Neural crest cell (in vitro differentiated cells): ENCODE results near the gene TP53BP2. TPM values are rescaled to one million over a fixed set of nuclear protein-coding genes. Genes with fewer than 3 reads are reported as not detected.

Experiments
- DNase-seq: peaks from one replicate; pipeline ENCODE4 v3.0.0; 2021; ENCODE audit warnings: low read depth, mixed read lengths, low spot score
- H3K27ac Mint-ChIP-seq: one replicate; pipeline ENCODE4 v1.8.0; 2021; ENCODE audit warnings: mild to moderate bottlenecking, mixed read lengths; ENCODE audit not compliant: unreplicated experiment
- H3K27me3 Mint-ChIP-seq: 2 replicates; pipeline ENCODE4 v1.8.0; 2021; ENCODE audit warnings: low read depth, mild to moderate bottlenecking, mixed read lengths
- H3K36me3 Mint-ChIP-seq: 2 replicates; pipeline ENCODE4 v1.8.0; 2021; ENCODE audit warnings: low read depth, mild to moderate bottlenecking, mixed read lengths
- H3K4me1 Mint-ChIP-seq: 2 replicates; pipeline ENCODE4 v1.8.0; 2021; ENCODE audit warnings: mixed read lengths
- H3K4me3 Mint-ChIP-seq: one replicate; pipeline ENCODE4 v1.8.0; 2021; ENCODE audit warnings: mild to moderate bottlenecking, mixed read lengths
- H3K9me3 Mint-ChIP-seq: 2 replicates; pipeline ENCODE4 v1.8.0; 2021; ENCODE audit warnings: mixed read lengths
- CTCF ChIP-seq: fragments of 200-600 bp; sonication (generic); conservative IDR thresholded peaks from 2 replicates; pipeline ENCODE4 v1.5.0; 2021; ENCODE audit warnings: antibody characterized with exemption, mild to moderate bottlenecking
- total RNA-seq: library from RNA; stranded (reverse); gene quantifications from 2 replicates; pipeline ENCODE4 v1.2.1, GENCODE V29; 2021

TP53BP2 gene
- total RNA-seq, 1 donor from 2014 or later, result 61.5 TPM

- no peak for TF ChIP-seq CTCF
- Mint-ChIP-seq H3K36me3 (no peaks in the 10 kb centered on the region), H3K9me3 (no peaks in the 10 kb centered on the region), H3K27me3 (no peaks in the 10 kb centered on the region), H3K4me1 (peaks cover 34% of the 10 kb centered on the region), H3K27ac (no peak overlapping the region), H3K4me3 (no peak overlapping the region)
- DNase-seq, result no peak
Observed at GRCh38 chr1:223838125-223838854, 7.5 kb downstream of the TP53BP2 start.

- H3K27me3 Mint-ChIP-seq, result no peaks in the 10 kb centered on the region
- peaks cover 34% of the 10 kb centered on the region for H3K4me1 Mint-ChIP-seq
- H3K4me3 Mint-ChIP-seq, result no peak overlapping the region
- no peak for TF ChIP-seq CTCF
- H3K9me3 Mint-ChIP-seq, result no peaks in the 10 kb centered on the region
- no peak for DNase-seq
- no peak overlapping the region for H3K27ac Mint-ChIP-seq
- no peaks in the 10 kb centered on the region for H3K36me3 Mint-ChIP-seq
Observed at GRCh38 chr1:223837687-223838086, 8.1 kb downstream of the TP53BP2 start.

- no peaks in the 10 kb centered on the region for H3K27me3 Mint-ChIP-seq
- no peaks in the 10 kb centered on the region for H3K36me3 Mint-ChIP-seq
- TF ChIP-seq CTCF, result no peak
- no peak overlapping the region for H3K27ac Mint-ChIP-seq
- no peak overlapping the region for H3K4me3 Mint-ChIP-seq
- H3K4me1 Mint-ChIP-seq, result peaks cover 34% of the 10 kb centered on the region
- H3K9me3 Mint-ChIP-seq, result no peaks in the 10 kb centered on the region
- no peak for DNase-seq
Observed at GRCh38 chr1:223837206-223837605, 8.5 kb downstream of the TP53BP2 start.

GRCh38 chr1:223836586-223836985 is 9.2 kb downstream of the TP53BP2 start:
- DNase-seq, result no peak
- Mint-ChIP-seq H3K4me3 (no peak overlapping the region), H3K9me3 (no peaks in the 10 kb centered on the region), H3K27me3 (no peaks in the 10 kb centered on the region), H3K27ac (no peak overlapping the region), H3K36me3 (no peaks in the 10 kb centered on the region), H3K4me1 (peaks cover 40% of the 10 kb centered on the region)
- TF ChIP-seq CTCF, result no peak

GRCh38 chr1:223835754-223836153 is 10.0 kb downstream of the TP53BP2 start:
- H3K27me3 Mint-ChIP-seq, result no peaks in the 10 kb centered on the region
- no peak for DNase-seq
- no peaks in the 10 kb centered on the region for H3K9me3 Mint-ChIP-seq
- H3K4me3 Mint-ChIP-seq, result no peak overlapping the region
- no peak for TF ChIP-seq CTCF
- H3K36me3 Mint-ChIP-seq, result no peaks in the 10 kb centered on the region
- H3K27ac Mint-ChIP-seq, result no peak overlapping the region
- H3K4me1 Mint-ChIP-seq, result peaks cover 39% of the 10 kb centered on the region
